Measurements from ENCODE around the gene WASHC4.

WASHC4 gene

DNA sequence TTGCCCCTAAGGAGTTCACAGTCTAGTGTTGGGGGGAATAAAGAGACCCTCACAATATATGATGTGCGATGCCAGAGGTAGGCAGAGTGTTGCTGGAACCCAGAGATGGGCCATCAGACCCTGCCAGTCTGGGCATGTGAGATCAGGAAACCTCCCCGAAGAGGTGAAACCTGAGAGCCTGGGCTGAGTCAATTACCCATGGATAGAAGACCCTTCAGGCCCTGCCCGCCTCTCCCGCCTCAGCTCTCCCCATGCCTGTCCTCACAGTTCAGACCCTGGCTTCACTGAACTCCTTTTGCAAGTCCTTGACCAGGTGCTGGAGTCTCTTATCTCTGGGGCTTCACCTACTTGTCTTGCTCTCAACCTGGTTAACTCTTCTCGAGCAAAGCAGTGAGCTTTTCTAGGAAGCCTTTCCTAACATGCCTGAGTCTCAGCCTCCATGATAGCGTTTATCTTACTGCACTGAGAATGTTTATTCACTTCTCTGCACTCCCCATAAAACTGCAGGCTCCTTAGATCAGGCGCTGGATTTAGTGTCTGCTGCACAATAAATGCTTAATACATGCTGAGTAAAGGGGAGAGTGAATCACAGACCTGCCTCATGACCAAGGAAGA is 42.9 kb upstream of the WASHC4 start:
- Histone ChIP-seq H3K79me2 (ENCODE audit: control insufficient read depth, low read length) (no peaks in the 10 kb centered on the region), H3K9me3 (ENCODE audit: control insufficient read depth, insufficient read depth, low read length) (no peaks in the 10 kb centered on the region), H3K27me3 (ENCODE audit: control insufficient read depth, low read length) (no peaks in the 10 kb centered on the region), H3K4me2 (ENCODE audit: low read length) (no peak overlapping the region), H3K36me3 (ENCODE audit: control insufficient read depth, low read length) (no peaks in the 10 kb centered on the region), H4K20me1 (ENCODE audit: control insufficient read depth, insufficient read depth, low read depth, low read length) (no peaks in the 10 kb centered on the region), H3K4me1 (ENCODE audit: control insufficient read depth, low read length) (peaks cover 2% of the 10 kb centered on the region), H3K9me2 (replicated peaks; ENCODE audit: control insufficient read depth, low read length) (no peaks in the 10 kb centered on the region), H3K4me3 (ENCODE audit: low read length) (no peak overlapping the region), H3K27ac (ENCODE audit: low read depth, low read length) (no peak overlapping the region), H3F3A (ENCODE audit: control insufficient read depth, insufficient read depth) (no peaks in the 10 kb centered on the region)
- no peak for TF ChIP-seq CTCF (IDR thresholded peaks at IDR 0.05; ENCODE audit: low read depth, low read length, poor library complexity, severe bottlenecking)
- no peak for TF ChIP-seq EZH2phosphoT487 (IDR thresholded peaks at IDR 0.05; ENCODE audit: borderline replicate concordance, low read length)

DNA sequence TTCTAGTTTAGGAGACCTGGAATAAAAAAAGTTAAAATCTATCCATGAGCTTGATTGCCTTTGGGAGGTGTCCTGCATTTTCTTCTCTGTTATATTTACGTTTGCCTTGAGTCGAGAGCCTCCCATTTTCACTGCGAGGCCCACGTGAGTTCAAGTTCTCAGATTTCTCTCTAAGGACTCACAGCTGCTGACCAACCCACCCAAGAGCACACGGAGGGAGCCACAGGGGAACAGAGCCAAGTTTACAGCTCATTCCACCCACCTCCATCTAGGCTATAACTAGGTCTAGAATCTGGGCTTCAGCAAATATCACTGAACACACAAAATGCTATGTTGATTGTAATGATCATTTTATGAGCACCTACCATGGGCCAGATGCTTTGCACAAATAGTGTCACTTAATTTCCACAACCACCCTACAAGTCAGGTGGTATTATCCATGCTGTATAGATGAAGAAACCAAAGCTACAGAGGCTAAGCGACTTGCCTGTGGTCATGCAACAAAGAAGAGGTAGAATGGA is 40.0 kb upstream of the WASHC4 start:
- no peaks in the 10 kb centered on the region for H4K20me1 ChIP-seq (ENCODE audit: control insufficient read depth, insufficient read depth, low read depth, low read length)
- H3K27me3 ChIP-seq (ENCODE audit: control insufficient read depth, low read length): no peaks in the 10 kb centered on the region
- no peaks in the 10 kb centered on the region for H3F3A ChIP-seq (ENCODE audit: control insufficient read depth, insufficient read depth)
- H3K27ac ChIP-seq (ENCODE audit: low read depth, low read length): no peak overlapping the region
- H3K79me2 ChIP-seq (ENCODE audit: control insufficient read depth, low read length): no peaks in the 10 kb centered on the region
- H3K4me2 ChIP-seq (ENCODE audit: low read length): no peak overlapping the region
- no peaks in the 10 kb centered on the region for H3K36me3 ChIP-seq (ENCODE audit: control insufficient read depth, low read length)
- H3K4me3 ChIP-seq (ENCODE audit: low read length): no peak overlapping the region
- no peaks in the 10 kb centered on the region for H3K9me2 ChIP-seq (replicated peaks; ENCODE audit: control insufficient read depth, low read length)
- peaks cover 12% of the 10 kb centered on the region for H3K4me1 ChIP-seq (ENCODE audit: control insufficient read depth, low read length)
- TF ChIP-seq EZH2phosphoT487 (IDR thresholded peaks at IDR 0.05; ENCODE audit: borderline replicate concordance, low read length) (no peak), CTCF (IDR thresholded peaks at IDR 0.05; ENCODE audit: low read depth, low read length, poor library complexity, severe bottlenecking) (no peak)
- no peaks in the 10 kb centered on the region for H3K9me3 ChIP-seq (ENCODE audit: control insufficient read depth, insufficient read depth, low read length)

- H3K4me3 ChIP-seq (ENCODE audit: low read length): no peak overlapping the region
- TF ChIP-seq CTCF (IDR thresholded peaks at IDR 0.05; ENCODE audit: low read depth, low read length, poor library complexity, severe bottlenecking) (no peak), EZH2phosphoT487 (IDR thresholded peaks at IDR 0.05; ENCODE audit: borderline replicate concordance, low read length) (no peak)
- no peaks in the 10 kb centered on the region for H3K36me3 ChIP-seq (ENCODE audit: control insufficient read depth, low read length)
- H3F3A ChIP-seq (ENCODE audit: control insufficient read depth, insufficient read depth): no peaks in the 10 kb centered on the region
- no peaks in the 10 kb centered on the region for H3K27me3 ChIP-seq (ENCODE audit: control insufficient read depth, low read length)
- H3K79me2 ChIP-seq (ENCODE audit: control insufficient read depth, low read length): no peaks in the 10 kb centered on the region
- no peak overlapping the region for H3K4me2 ChIP-seq (ENCODE audit: low read length)
- no peak overlapping the region for H3K27ac ChIP-seq (ENCODE audit: low read depth, low read length)
- H4K20me1 ChIP-seq (ENCODE audit: control insufficient read depth, insufficient read depth, low read depth, low read length): no peaks in the 10 kb centered on the region
- H3K4me1 ChIP-seq (ENCODE audit: control insufficient read depth, low read length): peaks cover 21% of the 10 kb centered on the region
- no peaks in the 10 kb centered on the region for H3K9me2 ChIP-seq (replicated peaks; ENCODE audit: control insufficient read depth, low read length)
- H3K9me3 ChIP-seq (ENCODE audit: control insufficient read depth, insufficient read depth, low read length): no peaks in the 10 kb centered on the region
Measured at GRCh38 chr12:105069936-105070702, 37.4 kb upstream of the WASHC4 start.
